HuH-7.5 (cell line): Measurements from ENCODE around the gene LRGUK.

Source experiments
- DNase-seq: peaks from one replicate; pipeline ENCODE4 v3.0.0; 2011; ENCODE audit warnings: low spot score

The LRGUK gene

GRCh38 chr7:134128829-134129228 lies 1.7 kb downstream of the LRGUK start:
- no peak for DNase-seq

DNA sequence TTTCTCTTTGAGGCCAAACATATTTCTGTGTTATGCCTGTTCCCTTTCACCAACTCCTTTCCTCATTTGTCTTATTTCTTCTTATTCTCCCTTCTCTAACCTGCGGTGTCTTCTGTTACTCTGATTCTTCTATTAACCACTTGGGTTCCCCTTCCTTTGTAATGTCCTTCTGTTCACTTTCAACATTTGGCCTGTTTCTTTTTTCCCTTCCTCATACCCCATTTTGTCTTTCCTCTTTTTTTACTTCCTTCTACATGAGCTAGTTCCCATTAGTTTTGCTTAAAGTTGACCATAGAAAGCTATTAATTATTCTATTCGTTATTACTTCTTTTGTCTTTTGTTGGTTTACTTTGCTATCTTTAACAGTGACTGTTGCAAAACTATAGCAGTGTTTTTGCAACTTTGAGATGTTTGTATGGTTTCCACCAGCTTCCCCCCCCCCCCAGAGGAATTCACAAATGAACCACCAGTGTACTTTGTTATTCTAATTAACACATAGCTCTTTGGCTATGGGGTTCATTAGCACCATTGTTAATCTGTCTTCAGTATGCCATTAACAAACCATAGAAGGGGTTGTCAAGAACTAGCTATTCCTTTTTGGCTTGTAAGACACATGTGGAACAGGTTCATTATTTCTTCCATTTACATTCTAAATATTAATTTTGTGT lies 2.9 kb downstream of the LRGUK start:
- DNase-seq: no peak

GRCh38 chr7:134134004-134134403 lies 6.9 kb downstream of the LRGUK start:
- no peak for DNase-seq

DNA sequence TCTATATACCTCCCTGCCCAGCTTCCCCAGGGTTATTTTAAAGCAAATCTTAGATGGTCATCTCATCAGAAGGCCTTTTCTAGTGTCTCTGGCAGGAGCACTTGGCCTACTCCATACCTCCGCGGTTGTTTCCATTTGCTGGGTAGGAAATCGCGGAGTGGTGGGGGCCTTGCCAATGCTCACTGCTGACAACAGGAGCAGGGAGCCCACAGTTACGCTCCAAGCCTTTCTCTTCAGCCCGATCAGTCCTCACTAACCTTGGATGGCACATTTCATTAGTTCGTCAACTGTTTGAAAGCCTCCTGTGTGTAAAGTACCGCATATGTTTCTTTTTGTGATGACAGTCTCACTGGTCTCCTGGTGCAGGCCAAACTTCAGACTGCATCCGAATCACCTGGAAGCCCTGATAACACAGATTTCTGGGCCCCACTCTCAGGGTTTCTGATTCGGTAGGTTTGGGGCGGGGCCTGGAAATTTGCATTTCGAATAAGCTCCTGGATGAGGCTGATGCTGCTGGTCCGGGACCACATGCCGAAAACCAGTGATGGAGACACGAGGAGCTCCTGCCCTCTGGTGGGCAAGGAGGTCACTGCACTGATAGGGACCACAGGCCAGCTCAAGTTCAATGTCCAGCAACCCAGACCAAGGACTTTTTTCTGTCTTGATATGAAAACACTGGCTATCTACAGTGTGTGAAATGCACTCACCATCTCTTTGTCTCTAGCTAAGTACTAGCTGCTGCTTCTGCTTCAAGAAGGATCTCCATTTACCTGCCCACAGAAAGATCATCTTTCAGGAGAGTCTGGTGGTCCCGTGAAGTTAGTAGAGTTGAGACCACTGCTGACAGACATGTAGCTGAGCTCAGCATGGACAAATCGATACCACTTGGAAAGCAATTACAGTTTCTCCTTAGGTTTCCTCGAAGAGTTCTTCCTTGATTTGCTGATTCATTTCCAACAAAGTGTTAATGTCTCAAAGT lies 14.0 kb downstream of the LRGUK start:
- DNase-seq: peak; percentile 59

- no peak for DNase-seq
These were observed 14.7 kb downstream of the LRGUK start for GRCh38 chr7:134141868-134142264.

DNA sequence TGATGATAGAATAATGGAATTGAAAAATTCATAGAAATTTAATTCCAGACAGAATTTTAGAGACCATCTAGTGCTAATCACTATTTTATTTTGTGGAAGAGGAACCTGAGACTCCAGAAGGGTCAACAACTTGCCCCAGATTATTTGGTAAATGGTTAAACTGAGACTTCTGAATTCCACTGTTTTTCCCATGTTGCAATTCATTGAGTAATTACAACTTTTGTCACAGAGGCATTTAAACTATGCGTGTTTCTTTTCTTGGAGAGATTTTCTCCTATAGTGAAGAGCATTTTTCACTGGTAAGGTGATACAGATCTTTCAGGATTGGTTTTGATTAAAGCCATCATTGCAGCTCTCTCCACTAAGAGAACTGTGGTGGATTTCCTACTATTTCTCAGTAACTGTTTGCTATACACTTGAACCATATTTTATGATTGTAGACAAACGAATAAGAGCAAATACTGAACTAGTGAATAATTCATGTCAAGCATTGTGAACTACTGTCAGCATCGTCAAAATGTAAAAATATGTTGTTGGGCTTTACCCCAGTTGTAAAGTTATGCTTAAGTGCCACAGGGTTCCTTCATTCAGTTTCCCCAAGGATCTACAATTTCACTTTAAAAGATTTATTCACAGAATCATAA lies 26.5 kb downstream of the LRGUK start:
- DNase-seq: no peak

- DNase-seq: no peak
These were observed 27.5 kb downstream of the LRGUK start for GRCh38 chr7:134154581-134155130.

DNA sequence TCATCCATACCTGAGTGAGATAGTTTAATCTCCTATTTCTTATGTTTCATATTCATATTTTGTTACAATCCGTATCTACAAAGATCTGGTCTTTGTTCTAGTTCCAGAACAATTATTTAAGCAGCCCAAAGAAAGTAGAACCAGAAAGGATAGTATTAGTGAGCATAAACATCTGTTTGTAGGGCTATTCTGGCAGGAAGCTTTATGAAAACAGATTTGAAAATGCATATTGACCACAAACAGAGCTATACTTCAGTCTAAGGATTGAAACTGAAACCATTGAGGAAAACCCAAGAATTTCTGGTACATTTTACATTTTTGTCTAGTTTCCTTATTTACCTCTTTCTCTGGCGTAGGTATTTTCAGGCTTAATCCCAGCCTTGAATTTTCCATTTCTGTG lies 28.1 kb downstream of the LRGUK start:
- no peak for DNase-seq

DNA sequence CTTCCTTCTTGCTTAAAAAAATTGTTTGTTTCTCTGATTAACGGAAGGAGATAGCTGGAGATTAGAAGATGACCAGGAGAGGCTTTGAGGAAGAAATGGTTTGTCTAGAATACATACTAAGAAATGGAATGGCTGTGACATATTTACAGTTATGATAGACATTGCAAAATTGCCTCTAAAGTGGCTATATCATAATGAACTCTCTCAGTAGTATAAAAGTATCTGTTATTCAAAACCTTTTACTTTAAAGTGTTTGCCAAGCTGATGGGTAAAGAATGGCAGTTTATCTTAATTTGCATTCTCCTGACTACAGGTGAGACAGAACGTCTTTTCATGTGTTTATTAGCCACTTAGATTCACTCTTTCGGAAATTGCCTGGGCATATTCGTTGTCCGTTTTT lies 28.7 kb downstream of the LRGUK start:
- DNase-seq: no peak

- no peak for DNase-seq
These were observed 38.1 kb downstream of the LRGUK start for GRCh38 chr7:134165252-134165651.

- DNase-seq: no peak
These were observed 40.1 kb downstream of the LRGUK start for GRCh38 chr7:134167250-134167649.

DNA sequence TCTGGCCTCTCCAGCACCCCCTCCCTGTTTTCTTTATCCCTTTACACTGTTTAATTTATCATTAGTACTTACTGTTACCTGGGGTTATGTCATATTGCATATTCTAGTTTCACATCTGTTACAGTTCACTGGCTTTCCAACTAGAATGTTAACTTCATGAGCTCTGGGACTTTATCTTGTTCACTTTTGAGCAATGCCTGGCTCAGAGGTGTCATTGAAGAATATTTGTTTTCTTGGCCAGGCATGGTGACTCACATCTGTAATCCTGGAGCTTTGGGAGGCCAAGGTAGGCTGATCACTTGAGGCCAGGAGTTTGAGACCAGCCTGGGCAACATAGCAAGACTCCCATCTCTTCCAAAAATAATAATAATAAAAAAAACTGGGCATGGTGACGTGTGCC lies 40.7 kb downstream of the LRGUK start:
- DNase-seq: no peak

DNA sequence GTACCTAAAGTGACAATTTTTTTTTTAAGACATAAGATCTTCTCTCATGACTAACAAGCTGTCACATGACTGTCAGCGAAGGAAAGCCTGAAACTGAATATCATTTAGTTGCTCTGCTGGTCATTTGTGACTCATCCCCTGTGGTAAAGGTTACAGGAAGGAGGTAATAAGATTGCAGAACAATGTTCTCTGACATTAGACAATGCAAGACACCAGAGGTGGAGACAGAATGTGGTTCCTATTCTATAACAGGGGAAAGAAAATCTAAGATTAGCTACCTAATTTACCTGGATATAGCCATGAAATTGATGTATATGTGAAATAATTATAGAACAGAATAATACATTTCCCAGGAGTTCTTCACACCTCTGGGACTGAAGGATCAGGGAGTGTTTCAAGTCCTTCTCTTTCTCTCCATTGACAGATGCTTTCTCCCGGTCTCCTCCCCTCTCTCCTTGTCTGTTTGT lies 47.7 kb downstream of the LRGUK start:
- no peak for DNase-seq

- DNase-seq: no peak
These were observed 48.3 kb downstream of the LRGUK start for GRCh38 chr7:134175334-134176036.

- DNase-seq: no peak
These were observed 48.9 kb downstream of the LRGUK start for GRCh38 chr7:134176037-134176350.

DNA sequence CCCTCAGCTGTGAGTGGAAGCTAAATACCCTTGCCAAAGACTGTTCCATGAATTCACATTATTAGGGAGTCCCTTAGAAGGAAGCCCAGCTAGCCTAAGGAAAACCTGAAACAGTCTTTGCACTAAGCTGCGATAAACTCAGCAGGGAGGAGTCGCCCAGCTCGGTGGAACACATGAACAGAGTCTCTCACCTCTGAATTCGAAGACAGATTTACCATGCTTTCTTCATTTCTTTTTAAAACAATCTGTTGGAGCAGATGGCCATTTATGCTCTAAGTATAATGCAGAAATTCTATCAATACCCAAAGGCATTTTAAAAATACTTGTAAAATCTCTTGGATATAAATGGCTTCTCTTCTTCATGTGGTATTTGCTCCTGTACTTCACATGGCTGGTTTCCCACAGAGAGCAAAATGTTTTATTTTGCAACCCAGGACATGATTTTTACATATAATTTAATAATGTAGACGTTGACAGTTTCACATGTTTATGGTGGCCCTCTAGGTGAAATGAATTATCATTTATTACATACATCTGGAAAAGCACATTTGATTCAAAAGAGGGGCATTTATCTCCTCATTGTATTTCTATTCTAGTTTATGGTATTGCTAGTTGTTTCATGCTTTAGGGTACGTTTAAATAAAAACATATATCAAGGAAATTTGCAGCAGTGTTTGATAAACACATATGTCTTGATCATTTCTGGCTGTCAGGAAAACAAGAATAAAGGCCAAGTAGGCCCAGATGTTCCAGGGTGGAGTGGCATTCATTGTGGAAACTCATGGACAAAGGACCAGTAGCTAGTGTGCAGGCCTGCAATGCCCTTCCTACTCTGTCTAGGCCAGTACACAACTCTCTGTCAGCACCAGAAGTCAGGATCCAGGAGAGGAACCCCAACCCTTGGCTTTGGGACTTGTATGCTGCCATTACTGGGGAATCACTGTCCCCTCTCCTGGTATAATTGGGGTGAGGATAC lies 52.2 kb downstream of the LRGUK start:
- no peak for DNase-seq

GRCh38 chr7:134180376-134180775 lies 53.2 kb downstream of the LRGUK start:
- DNase-seq: no peak

- DNase-seq: no peak
These were observed 54.9 kb downstream of the LRGUK start for GRCh38 chr7:134182078-134182477.

DNA sequence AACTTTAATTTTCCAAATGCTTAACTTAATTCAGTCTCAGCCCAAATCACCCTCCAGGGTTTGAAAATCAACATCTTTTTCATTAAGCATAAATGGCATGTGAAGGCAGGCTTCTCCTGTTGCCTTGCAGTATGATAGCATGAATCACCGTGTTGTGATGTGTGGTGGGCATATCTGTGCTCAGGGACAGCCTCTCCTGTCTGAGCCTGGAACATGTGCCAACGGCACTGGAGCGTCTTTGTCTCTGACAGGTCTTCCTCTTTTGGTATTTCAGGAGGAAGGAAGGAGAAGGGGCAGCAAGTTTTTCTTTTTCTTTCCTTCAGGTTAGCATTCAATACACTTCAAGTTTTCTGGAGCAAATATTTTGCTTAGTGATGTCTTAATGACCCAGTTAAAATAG lies 57.6 kb downstream of the LRGUK start:
- DNase-seq: no peak

DNA sequence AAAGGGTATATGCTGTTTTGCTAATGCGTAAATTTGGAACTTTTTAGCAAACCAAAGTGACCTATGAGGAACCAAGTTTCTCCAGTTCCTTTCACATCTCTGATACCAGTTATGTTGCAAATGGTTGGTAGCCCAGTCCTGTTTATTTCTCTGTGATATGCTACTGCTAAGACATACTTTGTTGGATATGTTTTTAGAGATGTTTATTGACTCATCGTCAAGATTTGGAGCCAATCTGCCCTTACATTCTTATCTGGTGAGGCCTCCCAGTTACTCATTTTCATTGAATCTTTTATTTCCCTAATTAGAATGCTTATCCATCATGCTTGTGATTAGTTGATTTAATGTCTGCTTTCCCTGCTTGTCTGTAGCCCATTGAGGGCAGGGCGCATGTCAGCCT lies 58.9 kb downstream of the LRGUK start:
- DNase-seq: no peak

GRCh38 chr7:134186801-134187200 lies 59.7 kb downstream of the LRGUK start:
- DNase-seq: no peak
